Smooth muscle cell (in vitro differentiated cells): Measurements from ENCODE around the gene TARS3. TPM values are rescaled to one million over a fixed set of nuclear protein-coding genes. Genes with fewer than 3 reads are reported as not detected.

Source experiments
- DNase-seq: peaks from one replicate; lab custom pipeline; 2025; ENCODE audit not compliant: unreplicated experiment; lab: John Stamatoyannopoulos, UW
- H2AFZ ChIP-seq: fragments of 200-600 bp; sonication (generic); 2 replicates; pipeline ENCODE4 v1.6.0; 2016; ENCODE audit warnings: antibody characterized with exemption, low read depth, mild to moderate bottlenecking
- H3F3A ChIP-seq: fragments of 200-600 bp; sonication (generic); 2 replicates; pipeline ENCODE4 v1.6.0; 2017; ENCODE audit warnings: antibody characterized with exemption, low read depth
- H3K27ac ChIP-seq: fragments of 200-600 bp; sonication (generic); 2 replicates; pipeline ENCODE4 v1.5.1; 2016; ENCODE audit warnings: low read depth, mild to moderate bottlenecking
- H3K27me3 ChIP-seq: fragments of 200-600 bp; sonication (generic); 2 replicates; pipeline ENCODE4 v1.6.1; 2016; ENCODE audit warnings: low read depth, mild to moderate bottlenecking
- H3K36me3 ChIP-seq: fragments of 200-600 bp; sonication (generic); 2 replicates; pipeline ENCODE4 v1.5.1; 2016; ENCODE audit warnings: low read depth
- H3K4me1 ChIP-seq: fragments of 200-600 bp; sonication (generic); 2 replicates; pipeline ENCODE4 v1.5.1; 2016; ENCODE audit warnings: low read depth
- H3K4me2 ChIP-seq: fragments of 200-600 bp; sonication (generic); 2 replicates; pipeline ENCODE4 v1.6.0; 2016; ENCODE audit warnings: mild to moderate bottlenecking
- H3K4me3 ChIP-seq: fragments of 200-600 bp; sonication (generic); 2 replicates; pipeline ENCODE4 v1.5.1; 2016; ENCODE audit warnings: mild to moderate bottlenecking
- H3K79me2 ChIP-seq: fragments of 200-600 bp; sonication (generic); 2 replicates; pipeline ENCODE4 v1.6.0; 2016; ENCODE audit warnings: low read depth, mild to moderate bottlenecking
- H3K9ac ChIP-seq: fragments of 200-600 bp; sonication (generic); 2 replicates; pipeline ENCODE4 v1.6.0; 2016; ENCODE audit warnings: low read depth
- H3K9me3 ChIP-seq: fragments of 200-600 bp; sonication (generic); replicated peaks from 2 replicates; pipeline ENCODE4 v1.5.1; 2016; ENCODE audit warnings: low read depth
- H4K20me1 ChIP-seq: fragments of 200-600 bp; sonication (generic); 2 replicates; pipeline ENCODE4 v1.6.0; 2016; ENCODE audit warnings: low read depth
- WGBS: methylation state at CpG from one replicate; pipeline ENCODE4 v1.1.7; 2016; ENCODE audit warnings: low lambda C conversion rate; 5-methylcytosine and 5-hydroxymethylcytosine counted together
- polyA plus RNA-seq: library from polyadenylated mRNA; unstranded; fragments of >200 nt; fragmentation: Nextera tagmentation; extraction: Ambion mirVana; gene quantifications from 2 replicates; pipeline ENCODE4 v1.2.1, GENCODE V29; 2016
- total RNA-seq: library from RNA; depleted of rRNA; stranded (reverse); fragments of >200 nt; gene quantifications from 2 replicates; pipeline ENCODE4 v1.2.3, GENCODE V29; 2014
- TF ChIP-seq, protein P1 (sequence below): fragments of 200-600 bp; sonication (generic); IDR thresholded peaks from 2 replicates; pipeline ENCODE4 v1.5.1; 2017; ENCODE audit warnings: borderline replicate concordance, mild to moderate bottlenecking, antibody characterized with exemption; ENCODE audit not compliant: insufficient read depth, poor library complexity, severe bottlenecking

TARS3 gene
- total and polyA plus RNA-seq, 2 experiments from 2014 or later: 20.0 to 23.0 TPM

DNA sequence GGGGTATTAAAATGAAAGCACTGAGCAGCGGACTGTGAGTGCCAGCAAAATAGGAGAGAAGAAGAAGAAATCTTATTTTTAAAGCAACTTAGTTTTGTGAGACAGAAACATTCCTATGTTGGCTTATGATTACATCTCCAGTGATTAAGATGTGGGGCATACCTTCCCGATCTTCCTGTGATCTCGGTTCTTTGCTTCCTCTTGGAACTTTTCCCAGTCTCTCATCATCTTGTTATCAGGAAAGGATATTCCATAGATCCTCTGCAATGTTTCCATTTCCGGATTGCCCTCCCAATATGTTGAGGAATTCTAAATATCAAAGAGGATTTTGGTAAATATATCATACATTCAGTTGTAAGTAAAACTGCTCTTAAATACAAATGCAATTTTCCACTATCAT is 22.2 kb downstream of the TARS3 start:
- peaks cover 45% of the 10 kb centered on the region for H3K36me3 ChIP-seq
- no peaks in the 10 kb centered on the region for H3F3A ChIP-seq
- H3K9me3 ChIP-seq: no peaks in the 10 kb centered on the region
- no peaks in the 10 kb centered on the region for H3K79me2 ChIP-seq
- H3K27ac ChIP-seq: no peak overlapping the region
- H3K9ac ChIP-seq: no peak overlapping the region
- no peak overlapping the region for H2AFZ ChIP-seq
- DNase-seq: no peak
- H4K20me1 ChIP-seq: no peaks in the 10 kb centered on the region
- no peaks in the 10 kb centered on the region for H3K4me1 ChIP-seq
- H3K4me2 ChIP-seq: no peak overlapping the region
- 83% methylated on average over 4 of the region's 4 CpGs for WGBS
- H3K27me3 ChIP-seq: no peaks in the 10 kb centered on the region
- H3K4me3 ChIP-seq: no peak overlapping the region
- TF ChIP-seq, protein P1, sequence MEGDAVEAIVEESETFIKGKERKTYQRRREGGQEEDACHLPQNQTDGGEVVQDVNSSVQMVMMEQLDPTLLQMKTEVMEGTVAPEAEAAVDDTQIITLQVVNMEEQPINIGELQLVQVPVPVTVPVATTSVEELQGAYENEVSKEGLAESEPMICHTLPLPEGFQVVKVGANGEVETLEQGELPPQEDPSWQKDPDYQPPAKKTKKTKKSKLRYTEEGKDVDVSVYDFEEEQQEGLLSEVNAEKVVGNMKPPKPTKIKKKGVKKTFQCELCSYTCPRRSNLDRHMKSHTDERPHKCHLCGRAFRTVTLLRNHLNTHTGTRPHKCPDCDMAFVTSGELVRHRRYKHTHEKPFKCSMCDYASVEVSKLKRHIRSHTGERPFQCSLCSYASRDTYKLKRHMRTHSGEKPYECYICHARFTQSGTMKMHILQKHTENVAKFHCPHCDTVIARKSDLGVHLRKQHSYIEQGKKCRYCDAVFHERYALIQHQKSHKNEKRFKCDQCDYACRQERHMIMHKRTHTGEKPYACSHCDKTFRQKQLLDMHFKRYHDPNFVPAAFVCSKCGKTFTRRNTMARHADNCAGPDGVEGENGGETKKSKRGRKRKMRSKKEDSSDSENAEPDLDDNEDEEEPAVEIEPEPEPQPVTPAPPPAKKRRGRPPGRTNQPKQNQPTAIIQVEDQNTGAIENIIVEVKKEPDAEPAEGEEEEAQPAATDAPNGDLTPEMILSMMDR: no peak

DNA sequence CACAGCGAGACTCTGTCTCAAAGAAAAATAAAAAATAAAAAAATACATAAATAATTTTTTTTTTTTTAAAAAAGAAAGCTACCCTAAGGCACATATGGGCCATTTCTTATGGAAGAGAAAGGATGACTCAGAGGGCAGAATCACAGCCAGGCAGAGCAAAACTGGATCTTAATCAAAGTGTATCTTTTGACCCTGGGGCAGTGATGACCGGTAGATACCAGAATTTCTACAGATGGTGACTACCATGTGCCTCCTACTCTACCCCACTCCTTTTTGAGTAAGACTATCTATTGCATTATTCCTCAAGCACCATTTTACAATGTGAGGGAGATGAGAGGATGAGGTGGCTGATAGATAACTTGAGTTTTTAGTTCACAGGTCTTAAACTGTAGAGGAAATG is 26.0 kb downstream of the TARS3 start:
- Histone ChIP-seq H3K27me3 (no peaks in the 10 kb centered on the region), H3K4me2 (no peak overlapping the region), H3K36me3 (peaks cover 36% of the 10 kb centered on the region), H2AFZ (no peak overlapping the region), H3K9ac (no peak overlapping the region), H3K4me1 (no peaks in the 10 kb centered on the region), H3F3A (no peaks in the 10 kb centered on the region), H3K9me3 (no peaks in the 10 kb centered on the region), H3K27ac (no peak overlapping the region), H4K20me1 (no peaks in the 10 kb centered on the region), H3K4me3 (no peak overlapping the region), H3K79me2 (no peaks in the 10 kb centered on the region)
- TF ChIP-seq, protein P1: no peak
- 79% methylated on average over 2 of the region's 2 CpGs for WGBS
- no peak for DNase-seq

DNA sequence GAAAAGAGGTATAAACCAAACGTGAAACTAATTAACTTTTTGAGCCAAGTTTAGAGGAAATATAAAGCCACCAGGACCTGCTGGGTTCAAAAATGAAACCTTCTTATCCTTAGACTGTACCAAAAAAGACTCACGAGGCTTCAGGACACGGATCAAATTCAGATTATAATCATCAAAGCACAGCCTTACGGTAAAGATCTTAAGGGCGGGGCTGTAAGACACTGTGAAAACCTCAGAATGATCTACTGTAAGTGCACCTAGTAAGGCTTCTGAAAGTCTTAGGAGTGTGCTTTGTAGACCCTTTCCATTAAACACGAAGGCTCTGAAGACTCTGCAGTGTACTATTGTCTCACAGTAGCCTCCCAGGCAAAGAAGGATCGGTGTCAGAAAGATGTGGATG is 26.8 kb downstream of the TARS3 start:
- Histone ChIP-seq H3K4me3 (no peak overlapping the region), H3K4me2 (no peak overlapping the region), H3K27ac (no peak overlapping the region), H3K9me3 (no peaks in the 10 kb centered on the region), H3K4me1 (no peaks in the 10 kb centered on the region), H3F3A (no peaks in the 10 kb centered on the region), H2AFZ (no peak overlapping the region), H3K79me2 (no peaks in the 10 kb centered on the region), H3K36me3 (peaks cover 36% of the 10 kb centered on the region), H3K9ac (no peak overlapping the region), H4K20me1 (no peaks in the 10 kb centered on the region), H3K27me3 (no peaks in the 10 kb centered on the region)
- WGBS: 93% methylated on average over 7 of the region's 7 CpGs
- no peak for DNase-seq
- TF ChIP-seq, protein P1: no peak

DNA sequence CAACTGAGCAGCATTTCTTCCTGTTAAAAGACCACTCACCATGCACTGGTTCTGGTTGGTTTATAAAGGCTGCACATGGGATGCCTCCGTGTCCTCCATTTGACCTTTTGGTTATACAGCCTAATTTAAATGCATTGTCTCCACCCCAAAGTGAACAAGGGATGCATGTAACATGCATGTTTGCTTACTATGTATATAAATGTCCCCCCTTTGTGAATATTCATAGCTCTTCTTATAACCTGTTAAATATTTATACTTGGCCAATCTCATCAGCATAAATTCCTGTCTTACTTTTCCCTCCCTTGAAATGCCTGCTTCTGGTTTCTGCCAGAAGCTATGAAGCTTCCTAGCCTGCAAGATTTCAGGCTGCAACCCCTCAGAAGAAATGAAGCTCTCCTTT is 27.4 kb downstream of the TARS3 start:
- H3K27ac ChIP-seq: no peak overlapping the region
- no peak overlapping the region for H3K4me2 ChIP-seq
- H3K79me2 ChIP-seq: no peaks in the 10 kb centered on the region
- H3F3A ChIP-seq: no peaks in the 10 kb centered on the region
- H3K36me3 ChIP-seq: peaks cover 37% of the 10 kb centered on the region
- no peak overlapping the region for H2AFZ ChIP-seq
- H3K4me1 ChIP-seq: no peaks in the 10 kb centered on the region
- H3K9me3 ChIP-seq: no peaks in the 10 kb centered on the region
- no peaks in the 10 kb centered on the region for H3K27me3 ChIP-seq
- TF ChIP-seq, protein P1: no peak
- 100% methylated on average over 1 of the region's 1 CpG for WGBS
- no peak overlapping the region for H3K9ac ChIP-seq
- no peak overlapping the region for H3K4me3 ChIP-seq
- no peaks in the 10 kb centered on the region for H4K20me1 ChIP-seq
- no peak for DNase-seq
